Left cardiac atrium (tissue), 4 donors: Measurements from ENCODE around the gene SYAP1. TPM values are rescaled to one million over a fixed set of nuclear protein-coding genes. Genes with fewer than 3 reads are reported as not detected.
"Not testable (repeated sequence)": the region's sequence is repeated elsewhere in the genome, so short reads cannot be mapped to it uniquely, and the experiment has no call there.

ENCODE experiments used
- ATAC-seq, 2 donors: fragments of 200-7000 bp; cut with Tn5 transposase; one replicate each; pipeline ENCODE4 v1.9.1; 2020; ENCODE audit warnings: mild to moderate bottlenecking in 2 of 2, moderate library complexity in 2 of 2
- DNase-seq: peaks from one replicate; pipeline ENCODE4 v3.0.0-alpha.2; 2020
- intact Hi-C, 2 donors: fragments of 100-400 bp; cut with DNase I; formaldehyde crosslinking; loops; one replicate each; pipeline versions ENCODE4 v1.14.1 to v1.15.1; 2022 to 2023
- total RNA-seq, 2 donors: library from RNA; stranded (reverse); fragmentation: NEBNext Ultra II Directional; extraction: Animal tissue kit (Norgen Biotek cat#: 25700); gene quantifications; one replicate each; pipeline ENCODE4 v1.2.1, GENCODE V29; 2021
- donor health status: DM: no; HTN: yes; CAD: no.
- donor health status: DM: no; HTN: yes; CAD: no; lungs with severe emphysema.
- donor health status: DM: yes; HTN: yes; CAD: no.
- donor health status: Dilated cardiomyopathy.

The SYAP1 gene
- total RNA-seq, 2 donors from 2014 or later = 15.6 to 25.3 TPM

DNA sequence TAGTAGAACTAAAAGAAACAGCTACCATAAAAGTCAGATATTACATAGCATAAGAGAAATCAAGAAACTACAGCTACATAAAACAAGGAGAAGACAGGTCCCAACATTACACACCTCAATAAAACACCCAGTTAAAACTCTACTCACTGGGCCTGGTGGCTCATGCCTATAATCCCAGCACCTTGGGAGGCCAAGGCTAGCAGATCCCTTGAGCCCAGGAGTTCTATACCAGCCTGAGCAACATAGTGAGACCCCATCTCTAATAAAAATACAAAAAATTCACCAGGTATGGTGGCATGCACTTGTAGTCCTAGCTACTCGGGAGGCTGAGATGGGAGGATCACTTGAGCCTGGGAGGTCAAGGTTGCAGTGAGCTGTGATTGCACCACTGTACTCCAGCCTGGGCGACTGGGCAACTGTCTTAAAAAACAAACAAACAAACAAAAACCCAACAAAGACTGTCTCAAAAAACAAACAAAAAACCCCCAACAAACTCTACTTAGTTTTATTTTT, 51.6 kb downstream of the SYAP1 start:
- DNase-seq = no peak
- intact Hi-C loops = no loop called here
- ATAC-seq = no peak

DNA sequence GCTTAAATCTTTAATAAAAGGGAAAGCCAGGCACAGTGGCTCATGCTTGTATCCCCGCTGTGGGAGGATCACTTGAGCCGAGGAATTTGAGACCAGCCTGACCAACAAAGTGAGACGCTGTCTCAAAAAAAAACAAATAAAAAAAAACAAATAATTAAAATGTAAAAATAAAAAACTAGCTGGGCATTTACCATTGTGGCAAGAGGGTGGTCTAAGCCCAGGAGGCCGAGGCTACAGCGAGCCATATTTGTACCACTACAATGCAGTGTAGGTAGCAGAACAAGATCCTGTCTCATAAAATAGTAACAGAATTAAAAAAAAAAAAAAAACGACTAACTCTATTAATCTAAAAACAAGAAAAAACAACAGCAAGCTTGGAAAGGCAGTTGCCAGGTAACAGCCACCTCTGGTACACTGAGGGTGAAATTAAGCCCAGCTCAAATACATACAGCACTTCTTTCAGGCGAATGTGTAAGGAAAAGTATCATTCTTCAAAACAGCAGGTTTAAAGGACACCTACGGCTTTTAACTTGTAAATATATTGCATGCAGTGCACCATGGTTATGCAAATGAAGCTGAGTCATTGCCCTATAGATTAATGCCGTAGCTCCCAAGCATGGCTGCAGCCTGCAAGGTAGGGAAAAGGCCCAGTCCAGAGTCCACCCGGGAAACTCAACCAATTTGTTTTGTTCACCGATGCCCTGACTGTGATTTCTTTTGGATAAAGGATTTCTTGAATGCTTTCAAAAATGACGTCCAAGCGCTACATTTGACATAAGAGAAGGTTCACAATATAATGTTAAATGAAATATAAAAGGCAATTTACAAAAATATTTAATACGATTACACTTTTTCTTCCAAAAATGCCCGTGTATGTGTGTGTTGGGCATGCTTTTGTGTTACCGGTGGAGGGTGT, 52.3 kb downstream of the SYAP1 start:
- intact Hi-C loops = no loop called here
- DNase-seq (no peak), ATAC-seq (no peak)

GRCh38 chrX:16772460-16772859, 53.0 kb downstream of the SYAP1 start:
- intact Hi-C loops = no loop called here
- no peak for DNase-seq
- ATAC-seq = no peak

DNA sequence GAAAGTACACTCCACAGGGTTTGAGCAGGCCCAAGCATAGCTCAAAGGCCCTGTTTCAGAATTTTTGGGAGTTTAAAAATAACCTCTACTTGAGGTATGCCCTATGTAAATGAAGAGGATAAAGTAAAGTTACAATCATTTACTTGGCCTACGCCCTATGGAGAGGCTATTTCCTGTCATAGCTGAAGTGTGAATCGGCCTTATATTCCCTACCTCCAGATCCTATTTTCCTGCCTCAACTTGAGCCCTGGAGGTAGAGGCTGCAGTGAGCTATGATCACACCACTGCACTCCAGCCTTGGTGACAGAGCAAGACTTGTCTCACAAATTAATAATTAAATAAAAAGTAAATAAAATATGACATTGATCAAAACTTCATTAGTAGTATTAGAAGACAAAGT, 55.3 kb downstream of the SYAP1 start:
- no peak for ATAC-seq
- intact Hi-C loops = no loop called here
- DNase-seq = no peak

DNA sequence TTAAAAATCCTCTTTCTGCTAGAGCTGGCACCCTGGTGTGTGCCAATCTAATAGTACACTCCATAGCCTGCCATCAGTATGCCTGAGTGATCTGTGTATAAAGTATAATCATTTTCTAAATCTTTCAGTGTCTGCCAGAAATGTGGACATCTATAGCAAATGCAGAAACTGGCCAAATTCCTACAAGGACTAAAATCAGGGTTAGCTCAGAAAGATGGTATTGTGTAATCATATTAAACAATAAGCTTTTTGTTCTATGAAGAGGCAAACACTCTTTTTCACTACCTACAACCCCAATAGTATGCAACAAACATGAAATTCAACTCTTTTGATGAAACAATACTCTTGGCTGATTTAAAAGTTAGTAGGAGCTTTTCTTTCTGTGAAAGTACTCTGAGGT, 59.1 kb downstream of the SYAP1 start:
- intact Hi-C loops = no loop called here
- ATAC-seq = no peak
- DNase-seq = no peak

- ATAC-seq = no peak
- intact Hi-C loops = no loop called here
- DNase-seq = no peak
Observed at GRCh38 chrX:16778993-16779392, 59.6 kb downstream of the SYAP1 start.

GRCh38 chrX:16779815-16780214, 60.4 kb downstream of the SYAP1 start:
- ATAC-seq, intact Hi-C loops, DNase-seq: not testable (repeated sequence)

GRCh38 chrX:16783452-16783851, 64.0 kb downstream of the SYAP1 start:
- intact Hi-C loops = no loop called here

GRCh38 chrX:16784440-16784839, 65.0 kb downstream of the SYAP1 start:
- DNase-seq, intact Hi-C loops, ATAC-seq: not testable (repeated sequence)

More at GRCh38 chrX:16783452-16783851, 64.0 kb downstream of the SYAP1 start:
- ATAC-seq (no peak), DNase-seq (no peak)

- DNase-seq (peak; percentile 25), ATAC-seq (no peak)
- intact Hi-C loops = loop anchor here in 1 of 2 donors (5.0 kb wide), 1 partner anchor 63 kb away; no protein-coding TSS in a partner anchor
Observed at GRCh38 chrX:16785247-16786138, 66.1 kb downstream of the SYAP1 start.

DNA sequence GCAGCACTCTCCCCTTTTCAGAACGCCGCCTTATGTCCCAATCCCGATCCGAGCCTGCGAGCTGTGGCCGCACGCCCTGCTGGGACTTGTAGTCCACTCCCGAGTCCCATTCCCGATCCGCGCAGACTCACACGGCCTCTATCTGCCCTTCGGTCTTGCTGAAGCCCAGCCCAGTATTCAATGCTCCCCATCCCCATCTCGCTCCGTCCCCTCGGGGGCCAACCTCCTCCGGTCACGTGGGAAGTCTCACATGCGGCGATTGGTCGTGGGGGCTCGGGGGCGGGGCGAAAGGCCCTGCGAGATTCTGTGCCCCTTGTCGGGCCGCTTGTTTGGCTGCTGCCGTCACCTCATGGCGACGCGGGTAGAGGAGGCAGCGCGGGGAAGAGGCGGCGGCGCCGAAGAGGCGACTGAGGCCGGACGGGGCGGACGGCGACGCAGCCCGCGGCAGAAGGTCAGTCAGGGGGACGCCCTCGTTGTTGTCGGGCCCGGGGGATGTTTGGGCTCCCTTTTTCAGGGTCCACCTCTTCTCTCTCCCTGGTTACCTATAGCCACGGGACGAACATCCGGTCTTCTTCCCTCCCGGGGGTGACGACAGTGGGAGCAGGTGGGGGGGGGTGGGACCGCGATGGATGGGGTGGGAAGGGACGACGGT, 66.9 kb downstream of the SYAP1 start, which contains the start of gene TXLNG:
Gene TXLNG (plus strand): TSS at position 328 of the 652 bp plus-strand sequence. CDS start 22 bp downstream, at position 350.
- ATAC-seq = peak; percentile 99
- intact Hi-C loops = loop anchor here in 1 of 2 donors (5.0 kb wide), 1 partner anchor 64 kb away; no protein-coding TSS in a partner anchor
- DNase-seq = peak; percentile 99

DNA sequence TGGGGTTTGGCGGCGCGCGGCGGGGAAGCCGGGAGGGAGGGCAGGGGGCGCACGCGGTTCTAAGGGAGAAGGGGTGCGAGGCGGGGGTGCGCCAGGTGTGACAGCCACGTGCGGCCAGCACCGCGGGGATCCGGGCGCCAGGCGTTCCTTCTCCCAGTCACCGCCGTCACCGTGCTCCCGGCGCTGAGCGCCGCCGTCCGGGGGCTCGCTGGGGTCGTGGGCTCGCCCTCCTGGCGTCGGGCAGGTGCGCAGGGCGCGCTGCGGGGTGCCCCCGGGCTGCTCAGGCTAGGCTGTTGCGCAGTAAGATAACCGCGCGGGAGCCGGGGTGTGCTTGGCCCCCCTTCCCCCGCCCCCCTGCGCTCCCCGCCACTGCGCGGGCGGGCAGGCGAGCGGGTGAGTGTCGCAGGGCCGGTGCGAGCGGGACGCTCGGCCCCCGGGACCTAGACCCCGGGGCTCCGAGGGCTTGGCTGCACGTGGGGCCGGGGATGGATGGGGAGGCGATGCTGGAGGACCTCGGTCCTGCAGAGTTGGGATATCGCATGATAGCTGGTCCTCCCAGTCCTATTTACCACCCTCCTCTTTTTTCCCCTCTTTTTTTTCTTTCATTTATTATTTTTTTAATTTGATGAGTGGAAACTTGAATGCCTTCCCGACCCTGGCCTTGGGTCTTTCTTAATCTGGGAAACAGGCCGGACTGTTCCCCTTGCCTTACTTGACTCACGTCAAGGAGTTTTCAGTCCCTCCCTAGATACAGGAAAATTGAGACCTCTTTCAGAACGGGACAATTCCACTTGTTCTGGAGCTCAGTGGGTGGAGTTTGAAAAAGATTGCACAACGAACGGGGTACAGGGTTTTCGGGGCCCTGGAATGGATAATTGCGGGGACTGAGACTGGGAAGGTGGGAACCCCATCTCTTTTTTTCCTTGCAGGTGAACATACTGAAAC, 67.7 kb downstream of the SYAP1 start:
- DNase-seq (peak; percentile 20), ATAC-seq (peak; percentile 31 to 48)
- intact Hi-C loops = loop anchor here in 1 of 2 donors (5.0 kb wide), 1 partner anchor 65 kb away; no protein-coding TSS in a partner anchor

DNA sequence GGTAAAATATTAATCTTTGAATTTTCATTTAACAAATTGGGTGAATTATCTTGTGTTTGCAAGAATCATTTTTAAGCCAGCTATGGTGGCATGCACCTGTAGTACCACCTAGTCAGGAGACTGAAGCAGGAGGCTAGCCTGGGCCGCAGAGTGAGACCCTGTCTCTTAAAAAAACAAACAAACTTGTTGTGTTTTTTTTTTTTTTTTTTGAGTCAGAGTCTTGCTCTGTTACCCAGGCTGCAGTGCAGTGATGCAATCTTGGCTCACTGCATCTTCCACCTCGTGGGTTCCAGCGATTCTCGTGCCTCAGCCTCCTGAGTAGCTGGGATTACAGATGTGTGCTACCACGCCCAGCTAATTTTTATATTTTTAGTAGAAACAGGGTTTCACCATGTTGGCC, 69.1 kb downstream of the SYAP1 start:
- intact Hi-C loops = loop anchor here in 1 of 2 donors (5.0 kb wide), 1 partner anchor 66 kb away; no protein-coding TSS in a partner anchor
- DNase-seq = peak; percentile 35
- no peak for ATAC-seq

- intact Hi-C loops = no loop called here
- no peak for DNase-seq
Observed at GRCh38 chrX:16796298-16796697, 76.9 kb downstream of the SYAP1 start.

GRCh38 chrX:16797358-16797757, 77.9 kb downstream of the SYAP1 start:
- ATAC-seq (no peak), DNase-seq (peak; percentile 34)
- intact Hi-C loops = no loop called here

More at GRCh38 chrX:16796298-16796697, 76.9 kb downstream of the SYAP1 start:
- no peak for ATAC-seq

GRCh38 chrX:16797841-16798240, 78.4 kb downstream of the SYAP1 start:
- intact Hi-C loops = no loop called here
- DNase-seq (no peak), ATAC-seq (no peak)

- DNase-seq (no peak), ATAC-seq (no peak)
- intact Hi-C loops = no loop called here
Observed at GRCh38 chrX:16804923-16805464, 85.6 kb downstream of the SYAP1 start.
